ENCODE data around the gene VCAN.

VCAN gene

DNA sequence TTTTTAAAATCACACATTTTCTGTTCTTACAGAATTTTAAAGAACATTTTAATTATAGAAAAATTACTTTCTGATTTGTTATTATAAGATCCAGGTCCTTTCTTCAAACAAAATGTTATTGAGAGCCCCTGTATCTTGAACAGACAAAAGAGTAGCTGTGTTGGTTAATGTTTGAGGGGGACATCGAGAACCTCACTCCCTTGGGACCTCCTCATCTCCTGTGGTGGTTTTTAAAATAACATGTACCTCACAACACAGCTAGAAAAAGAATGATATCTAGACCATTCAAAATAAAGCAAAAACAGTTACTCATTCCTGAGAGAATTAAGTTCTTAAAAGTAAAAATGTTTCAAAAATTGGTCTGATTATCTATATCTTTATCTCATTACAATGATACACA, 54.7 kb downstream of the VCAN start:
- no peaks in the 10 kb centered on the region for H3K4me1 ChIP-seq (ENCODE audit: control insufficient read depth in 2 of 2, insufficient read depth in 2 of 2, low read length in 2 of 2)
- no peak overlapping the region for H3K9ac ChIP-seq (ENCODE audit: low read depth in 1 of 2, low read length in 2 of 2)
- H3K9me3 ChIP-seq (ENCODE audit: control insufficient read depth in 2 of 2, low read length in 2 of 2): no peaks in the 10 kb centered on the region
- H3K4me3 ChIP-seq (ENCODE audit: low read length in 2 of 2): no peak overlapping the region
- H3K36me3 ChIP-seq (ENCODE audit: control insufficient read depth in 2 of 2, insufficient read depth in 2 of 2, low read length in 2 of 2): no peaks in the 10 kb centered on the region
- H3K27me3 ChIP-seq (ENCODE audit: control insufficient read depth in 2 of 2, insufficient read depth in 2 of 2, low read length in 2 of 2): no peaks in the 10 kb centered on the region
- H3K27ac ChIP-seq (ENCODE audit: low read depth in 2 of 2, low read length in 2 of 2): no peak overlapping the region

GRCh38 chr5:83527221-83527620, 55.7 kb downstream of the VCAN start:
- Histone ChIP-seq H3K9ac (ENCODE audit: low read depth in 1 of 2, low read length in 2 of 2) (no peak overlapping the region), H3K27me3 (ENCODE audit: control insufficient read depth in 2 of 2, insufficient read depth in 2 of 2, low read length in 2 of 2) (no peaks in the 10 kb centered on the region), H3K9me3 (ENCODE audit: control insufficient read depth in 2 of 2, low read length in 2 of 2) (no peaks in the 10 kb centered on the region), H3K36me3 (ENCODE audit: control insufficient read depth in 2 of 2, insufficient read depth in 2 of 2, low read length in 2 of 2) (no peaks in the 10 kb centered on the region), H3K4me1 (ENCODE audit: control insufficient read depth in 2 of 2, insufficient read depth in 2 of 2, low read length in 2 of 2) (no peaks in the 10 kb centered on the region), H3K27ac (ENCODE audit: low read depth in 2 of 2, low read length in 2 of 2) (no peak overlapping the region), H3K4me3 (ENCODE audit: low read length in 2 of 2) (no peak overlapping the region)

- no peaks in the 10 kb centered on the region for H3K36me3 ChIP-seq (ENCODE audit: control insufficient read depth in 2 of 2, insufficient read depth in 2 of 2, low read length in 2 of 2)
- no peak overlapping the region for H3K9ac ChIP-seq (ENCODE audit: low read depth in 1 of 2, low read length in 2 of 2)
These were observed 56.3 kb downstream of the VCAN start for GRCh38 chr5:83527722-83528438.

GRCh38 chr5:83528439-83528769, 56.9 kb downstream of the VCAN start:
- Histone ChIP-seq H3K4me1 (ENCODE audit: control insufficient read depth in 2 of 2, insufficient read depth in 2 of 2, low read length in 2 of 2) (no peaks in the 10 kb centered on the region), H3K27ac (ENCODE audit: low read depth in 2 of 2, low read length in 2 of 2) (no peak overlapping the region), H3K36me3 (ENCODE audit: control insufficient read depth in 2 of 2, insufficient read depth in 2 of 2, low read length in 2 of 2) (no peaks in the 10 kb centered on the region), H3K4me3 (ENCODE audit: low read length in 2 of 2) (no peak overlapping the region), H3K9me3 (ENCODE audit: control insufficient read depth in 2 of 2, low read length in 2 of 2) (no peaks in the 10 kb centered on the region), H3K9ac (ENCODE audit: low read depth in 1 of 2, low read length in 2 of 2) (no peak overlapping the region), H3K27me3 (ENCODE audit: control insufficient read depth in 2 of 2, insufficient read depth in 2 of 2, low read length in 2 of 2) (no peaks in the 10 kb centered on the region)

More at GRCh38 chr5:83527722-83528438, 56.3 kb downstream of the VCAN start:
- no peaks in the 10 kb centered on the region for H3K9me3 ChIP-seq (ENCODE audit: control insufficient read depth in 2 of 2, low read length in 2 of 2)
- H3K27me3 ChIP-seq (ENCODE audit: control insufficient read depth in 2 of 2, insufficient read depth in 2 of 2, low read length in 2 of 2): no peaks in the 10 kb centered on the region
- H3K27ac ChIP-seq (ENCODE audit: low read depth in 2 of 2, low read length in 2 of 2): no peak overlapping the region
- H3K4me1 ChIP-seq (ENCODE audit: control insufficient read depth in 2 of 2, insufficient read depth in 2 of 2, low read length in 2 of 2): no peaks in the 10 kb centered on the region
- H3K4me3 ChIP-seq (ENCODE audit: low read length in 2 of 2): no peak overlapping the region

GRCh38 chr5:83530193-83530592, 58.6 kb downstream of the VCAN start:
- H3K4me3 ChIP-seq (ENCODE audit: low read length in 2 of 2): no peak overlapping the region
- no peak overlapping the region for H3K9ac ChIP-seq (ENCODE audit: low read depth in 1 of 2, low read length in 2 of 2)
- no peak overlapping the region for H3K27ac ChIP-seq (ENCODE audit: low read depth in 2 of 2, low read length in 2 of 2)

DNA sequence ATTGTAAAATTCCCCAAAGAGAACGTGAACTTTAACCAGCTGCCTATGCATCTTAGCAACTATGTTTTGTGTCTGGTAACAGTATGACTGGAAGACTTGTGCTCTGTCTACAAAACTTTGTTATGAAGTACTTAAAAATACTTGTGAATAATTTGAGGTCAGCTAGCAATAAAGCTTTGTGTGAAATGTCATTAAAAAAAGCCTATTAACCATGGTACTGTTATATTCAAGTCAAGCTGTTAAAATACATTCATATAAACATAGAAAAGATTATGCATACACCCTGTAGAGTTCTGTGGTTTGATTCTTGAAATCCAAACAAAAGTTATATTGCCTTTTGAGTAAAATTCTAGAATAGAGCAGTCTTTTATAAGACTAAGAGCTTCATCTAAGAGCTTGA, 60.1 kb downstream of the VCAN start:
- Histone ChIP-seq H3K4me3 (ENCODE audit: low read length in 2 of 2) (no peak overlapping the region), H3K27me3 (ENCODE audit: control insufficient read depth in 2 of 2, insufficient read depth in 2 of 2, low read length in 2 of 2) (peaks cover 0 to 3% of the 10 kb centered on the region in 2 donors), H3K4me1 (ENCODE audit: control insufficient read depth in 2 of 2, insufficient read depth in 2 of 2, low read length in 2 of 2) (no peaks in the 10 kb centered on the region), H3K36me3 (ENCODE audit: control insufficient read depth in 2 of 2, insufficient read depth in 2 of 2, low read length in 2 of 2) (no peaks in the 10 kb centered on the region), H3K9me3 (ENCODE audit: control insufficient read depth in 2 of 2, low read length in 2 of 2) (no peaks in the 10 kb centered on the region), H3K9ac (ENCODE audit: low read depth in 1 of 2, low read length in 2 of 2) (no peak overlapping the region), H3K27ac (ENCODE audit: low read depth in 2 of 2, low read length in 2 of 2) (no peak overlapping the region)

More at GRCh38 chr5:83530193-83530592, 58.6 kb downstream of the VCAN start:
- Histone ChIP-seq H3K27me3 (ENCODE audit: control insufficient read depth in 2 of 2, insufficient read depth in 2 of 2, low read length in 2 of 2) (no peaks in the 10 kb centered on the region), H3K9me3 (ENCODE audit: control insufficient read depth in 2 of 2, low read length in 2 of 2) (no peaks in the 10 kb centered on the region), H3K36me3 (ENCODE audit: control insufficient read depth in 2 of 2, insufficient read depth in 2 of 2, low read length in 2 of 2) (no peaks in the 10 kb centered on the region), H3K4me1 (ENCODE audit: control insufficient read depth in 2 of 2, insufficient read depth in 2 of 2, low read length in 2 of 2) (no peaks in the 10 kb centered on the region)

- Histone ChIP-seq H3K9me3 (ENCODE audit: control insufficient read depth in 2 of 2, low read length in 2 of 2) (no peaks in the 10 kb centered on the region), H3K27ac (ENCODE audit: low read depth in 2 of 2, low read length in 2 of 2) (no peak overlapping the region), H3K4me3 (ENCODE audit: low read length in 2 of 2) (no peak overlapping the region), H3K27me3 (ENCODE audit: control insufficient read depth in 2 of 2, insufficient read depth in 2 of 2, low read length in 2 of 2) (peaks cover 0 to 3% of the 10 kb centered on the region in 2 donors), H3K4me1 (ENCODE audit: control insufficient read depth in 2 of 2, insufficient read depth in 2 of 2, low read length in 2 of 2) (no peaks in the 10 kb centered on the region), H3K36me3 (ENCODE audit: control insufficient read depth in 2 of 2, insufficient read depth in 2 of 2, low read length in 2 of 2) (no peaks in the 10 kb centered on the region), H3K9ac (ENCODE audit: low read depth in 1 of 2, low read length in 2 of 2) (no peak overlapping the region)
These were observed 67.4 kb downstream of the VCAN start for GRCh38 chr5:83538786-83539462.

GRCh38 chr5:83539463-83539790, 67.9 kb downstream of the VCAN start:
- Histone ChIP-seq H3K9me3 (ENCODE audit: control insufficient read depth in 2 of 2, low read length in 2 of 2) (no peaks in the 10 kb centered on the region), H3K4me1 (ENCODE audit: control insufficient read depth in 2 of 2, insufficient read depth in 2 of 2, low read length in 2 of 2) (no peaks in the 10 kb centered on the region), H3K9ac (ENCODE audit: low read depth in 1 of 2, low read length in 2 of 2) (no peak overlapping the region), H3K4me3 (ENCODE audit: low read length in 2 of 2) (no peak overlapping the region), H3K27ac (ENCODE audit: low read depth in 2 of 2, low read length in 2 of 2) (no peak overlapping the region), H3K27me3 (ENCODE audit: control insufficient read depth in 2 of 2, insufficient read depth in 2 of 2, low read length in 2 of 2) (peaks cover 0 to 3% of the 10 kb centered on the region in 2 donors), H3K36me3 (ENCODE audit: control insufficient read depth in 2 of 2, insufficient read depth in 2 of 2, low read length in 2 of 2) (no peaks in the 10 kb centered on the region)

DNA sequence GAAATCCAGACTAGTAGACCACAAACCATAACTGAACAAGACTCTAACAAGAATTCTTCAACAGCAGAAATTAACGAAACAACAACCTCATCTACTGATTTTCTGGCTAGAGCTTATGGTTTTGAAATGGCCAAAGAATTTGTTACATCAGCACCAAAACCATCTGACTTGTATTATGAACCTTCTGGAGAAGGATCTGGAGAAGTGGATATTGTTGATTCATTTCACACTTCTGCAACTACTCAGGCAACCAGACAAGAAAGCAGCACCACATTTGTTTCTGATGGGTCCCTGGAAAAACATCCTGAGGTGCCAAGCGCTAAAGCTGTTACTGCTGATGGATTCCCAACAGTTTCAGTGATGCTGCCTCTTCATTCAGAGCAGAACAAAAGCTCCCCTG, 68.6 kb downstream of the VCAN start:
- no peaks in the 10 kb centered on the region for H3K36me3 ChIP-seq (ENCODE audit: control insufficient read depth in 2 of 2, insufficient read depth in 2 of 2, low read length in 2 of 2)
- H3K9me3 ChIP-seq (ENCODE audit: control insufficient read depth in 2 of 2, low read length in 2 of 2): no peaks in the 10 kb centered on the region
- H3K4me3 ChIP-seq (ENCODE audit: low read length in 2 of 2): no peak overlapping the region
- H3K9ac ChIP-seq (ENCODE audit: low read depth in 1 of 2, low read length in 2 of 2): no peak overlapping the region
- no peak overlapping the region for H3K27ac ChIP-seq (ENCODE audit: low read depth in 2 of 2, low read length in 2 of 2)
- H3K27me3 ChIP-seq (ENCODE audit: control insufficient read depth in 2 of 2, insufficient read depth in 2 of 2, low read length in 2 of 2): peaks cover 0 to 3% of the 10 kb centered on the region in 2 donors
- H3K4me1 ChIP-seq (ENCODE audit: control insufficient read depth in 2 of 2, insufficient read depth in 2 of 2, low read length in 2 of 2): no peaks in the 10 kb centered on the region

GRCh38 chr5:83540783-83541182, 69.2 kb downstream of the VCAN start:
- Histone ChIP-seq H3K9me3 (ENCODE audit: control insufficient read depth in 2 of 2, low read length in 2 of 2) (no peaks in the 10 kb centered on the region), H3K36me3 (ENCODE audit: control insufficient read depth in 2 of 2, insufficient read depth in 2 of 2, low read length in 2 of 2) (no peaks in the 10 kb centered on the region), H3K4me3 (ENCODE audit: low read length in 2 of 2) (no peak overlapping the region), H3K27me3 (ENCODE audit: control insufficient read depth in 2 of 2, insufficient read depth in 2 of 2, low read length in 2 of 2) (peaks cover 0 to 2% of the 10 kb centered on the region in 2 donors), H3K4me1 (ENCODE audit: control insufficient read depth in 2 of 2, insufficient read depth in 2 of 2, low read length in 2 of 2) (no peaks in the 10 kb centered on the region), H3K9ac (ENCODE audit: low read depth in 1 of 2, low read length in 2 of 2) (no peak overlapping the region), H3K27ac (ENCODE audit: low read depth in 2 of 2, low read length in 2 of 2) (no peak overlapping the region)

Measured in mucosa of rectum (tissue), 2 donors.